Measurements from ENCODE around the gene KRT7.

Gene KRT7

GRCh38 chr12:52200086-52200780 lies 32.8 kb upstream of the KRT7 start:
- no peak for DNase-seq

- no peak for DNase-seq
These were observed 32.1 kb upstream of the KRT7 start for GRCh38 chr12:52200781-52201450.

- DNase-seq: no peak
These were observed 31.6 kb upstream of the KRT7 start for GRCh38 chr12:52201451-52201839.

- no peak for DNase-seq
These were observed 30.5 kb upstream of the KRT7 start for GRCh38 chr12:52202361-52203078.

- no peak for DNase-seq
These were observed 29.7 kb upstream of the KRT7 start for GRCh38 chr12:52203079-52203921.

- no peak for DNase-seq
These were observed 28.7 kb upstream of the KRT7 start for GRCh38 chr12:52204095-52204930.

- DNase-seq: no peak
These were observed 28.0 kb upstream of the KRT7 start for GRCh38 chr12:52204931-52205505.

GRCh38 chr12:52205612-52206303 lies 27.3 kb upstream of the KRT7 start:
- no peak for DNase-seq

GRCh38 chr12:52206304-52207040 lies 26.6 kb upstream of the KRT7 start:
- DNase-seq: no peak

GRCh38 chr12:52207106-52207505 lies 25.9 kb upstream of the KRT7 start:
- no peak for DNase-seq

GRCh38 chr12:52207895-52208294 lies 25.1 kb upstream of the KRT7 start:
- DNase-seq: peak; percentile 85

- DNase-seq: no peak
These were observed 24.4 kb upstream of the KRT7 start for GRCh38 chr12:52208424-52209165.

GRCh38 chr12:52209321-52209720 lies 23.7 kb upstream of the KRT7 start:
- no peak for DNase-seq

- peak; percentile 86 for DNase-seq
These were observed 22.7 kb upstream of the KRT7 start for GRCh38 chr12:52210186-52210924.

- DNase-seq: no peak
These were observed 22.0 kb upstream of the KRT7 start for GRCh38 chr12:52210925-52211650.

GRCh38 chr12:52211716-52212585 lies 21.1 kb upstream of the KRT7 start:
- DNase-seq: no peak
